GM23248 (cell line): Measurements from ENCODE around the gene MACROD2. TPM values are rescaled to one million over a fixed set of nuclear protein-coding genes. Genes with fewer than 3 reads are reported as not detected.

Experiments used
- DNase-seq: peaks from one replicate; pipeline ENCODE4 v3.0.0-alpha.2; 2015
- H2AFZ ChIP-seq: fragments of 200-600 bp; sonication (generic); 2 replicates; pipeline ENCODE4 v1.6.1; 2016; ENCODE audit warnings: antibody characterized with exemption
- H3F3A ChIP-seq: fragments of 200-600 bp; sonication (generic); 2 replicates; pipeline ENCODE4 v1.6.1; 2016; ENCODE audit warnings: mild to moderate bottlenecking, antibody characterized with exemption, mixed run types; ENCODE audit not compliant: insufficient read depth
- H3K27ac ChIP-seq: fragments of 200-600 bp; sonication (generic); 2 replicates; pipeline ENCODE4 v1.5.1; 2016; ENCODE audit warnings: mild to moderate bottlenecking
- H3K27me3 ChIP-seq: fragments of 200-600 bp; sonication (generic); replicated peaks from 2 replicates; pipeline ENCODE4 v1.6.1; 2016; ENCODE audit warnings: mild to moderate bottlenecking; ENCODE audit not compliant: insufficient read depth
- H3K36me3 ChIP-seq: fragments of 200-600 bp; sonication (generic); 2 replicates; pipeline ENCODE4 v1.6.1; 2016; ENCODE audit warnings: low read depth, mild to moderate bottlenecking
- H3K4me1 ChIP-seq: fragments of 200-600 bp; sonication (generic); 2 replicates; pipeline ENCODE4 v1.6.1; 2016; ENCODE audit warnings: mild to moderate bottlenecking; ENCODE audit not compliant: insufficient read depth
- H3K4me2 ChIP-seq: fragments of 200-600 bp; sonication (generic); one replicate; pipeline ENCODE4 v1.6.1; 2016; ENCODE audit warnings: mild to moderate bottlenecking; ENCODE audit not compliant: unreplicated experiment
- H3K4me3 ChIP-seq: fragments of 200-600 bp; sonication (generic); 2 replicates; pipeline ENCODE4 v1.5.1; 2016; ENCODE audit warnings: mild to moderate bottlenecking
- H3K79me2 ChIP-seq: fragments of 200-600 bp; sonication (generic); 2 replicates; pipeline ENCODE4 v1.6.1; 2016; ENCODE audit warnings: mild to moderate bottlenecking; ENCODE audit not compliant: insufficient read depth
- H3K9ac ChIP-seq: fragments of 200-600 bp; sonication (generic); 2 replicates; pipeline ENCODE4 v1.6.1; 2016; ENCODE audit warnings: mild to moderate bottlenecking
- H3K9me2 ChIP-seq: fragments of 200-600 bp; sonication (generic); 2 replicates; pipeline ENCODE4 v1.6.1; 2016; ENCODE audit warnings: mixed run types, mild to moderate bottlenecking, moderate library complexity; ENCODE audit not compliant: insufficient read depth
- H3K9me3 ChIP-seq: fragments of 200-600 bp; sonication (generic); one replicate; pipeline ENCODE4 v1.6.1; 2017; ENCODE audit warnings: low read depth
- H4K20me1 ChIP-seq: fragments of 200-600 bp; sonication (generic); 2 replicates; pipeline ENCODE4 v1.6.0; 2016; ENCODE audit not compliant: insufficient read depth
- EZH2 ChIP-seq: fragments of 200-600 bp; sonication (generic); IDR thresholded peaks from 2 replicates; pipeline ENCODE4 v1.6.1; 2018; ENCODE audit warnings: antibody characterized with exemption, mild to moderate bottlenecking; ENCODE audit not compliant: insufficient read depth, poor library complexity, severe bottlenecking
- EZH2phosphoT487 ChIP-seq: fragments of 200-600 bp; sonication (generic); IDR thresholded peaks from 2 replicates; pipeline ENCODE4 v1.6.1; 2018; ENCODE audit warnings: antibody characterized with exemption, moderate library complexity, mild to moderate bottlenecking, low read depth; ENCODE audit not compliant: insufficient read depth
- WGBS, 2 experiments: methylation state at CpG; one replicate each; pipeline ENCODE4 v1.1.6; 2015 to 2017; ENCODE audit warnings: low lambda C conversion rate in 2 of 2, low coverage in 1 of 2; ENCODE audit errors: missing lambda C conversion rate in 2 of 2; 5-methylcytosine and 5-hydroxymethylcytosine counted together
- in situ Hi-C: fragments of 300-500 bp; cut with MboI; formaldehyde crosslinking; loops from 2 replicates; pipeline ENCODE4 v1.15.0; 2020
- polyA plus RNA-seq: library from polyadenylated mRNA; unstranded; fragments of >200 nt; fragmentation: Nextera tagmentation; extraction: Ambion mirVana; gene quantifications from 2 replicates; pipeline ENCODE4 v1.2.1, GENCODE V29; 2016
- total RNA-seq: library from RNA; depleted of rRNA; stranded (reverse); fragments of >200 nt; shearing (Covaris generic); gene quantifications from 2 replicates; pipeline ENCODE4 v1.2.3, GENCODE V29; 2014

MACROD2 gene
- total and polyA plus RNA-seq, 2 experiments from 2014 or later: 1.1 to 3.1 TPM

DNA sequence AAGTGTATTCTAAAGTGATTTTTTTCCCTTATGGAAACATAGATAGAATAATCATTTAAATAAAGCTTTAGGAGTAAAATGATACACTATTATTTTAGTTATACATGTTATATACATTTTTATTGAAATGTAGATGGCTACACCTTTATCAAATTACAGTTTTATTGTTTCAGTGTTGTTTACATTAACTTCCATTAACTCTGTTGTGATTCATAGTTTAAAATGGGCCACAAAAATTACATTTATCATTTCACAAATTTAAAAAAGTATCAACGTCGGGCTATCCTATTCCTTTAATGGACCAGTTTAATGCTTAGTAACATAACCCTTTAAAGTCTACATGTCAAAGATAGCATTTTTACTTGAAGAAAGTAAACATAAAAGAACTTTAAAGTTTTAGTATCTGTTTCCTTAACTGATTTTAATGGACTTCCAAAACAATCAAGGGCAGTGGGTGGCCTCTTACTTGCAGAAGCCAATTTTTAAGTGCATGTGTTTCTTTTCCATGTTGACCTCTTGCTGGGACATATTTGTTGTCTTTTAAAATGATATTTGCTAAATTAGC is 389.9 kb downstream of the MACROD2 start:
- no peak overlapping the region for H3K9ac ChIP-seq
- H3K4me2 ChIP-seq: no peak overlapping the region
- H3K4me3 ChIP-seq: no peak overlapping the region
- H4K20me1 ChIP-seq: no peaks in the 10 kb centered on the region
- in situ Hi-C loops: no loop called here
- H3K79me2 ChIP-seq: no peaks in the 10 kb centered on the region
- DNase-seq: no peak
- no peaks in the 10 kb centered on the region for H3F3A ChIP-seq
- no peak for TF ChIP-seq EZH2
- H3K27me3 ChIP-seq: no peaks in the 10 kb centered on the region
- H3K27ac ChIP-seq: no peak overlapping the region
- no peaks in the 10 kb centered on the region for H3K36me3 ChIP-seq
- peaks cover under 1% of the 10 kb centered on the region; the same call in 1 of the 2 replicates for H3K9me2 ChIP-seq
- 75 to 81% methylated on average over 2 of the region's 2 CpGs for WGBS, 2 experiments
- H2AFZ ChIP-seq: no peak overlapping the region
- H3K4me1 ChIP-seq: peaks cover 8% of the 10 kb centered on the region; the same call in 1 of the 2 replicates
- no peaks in the 10 kb centered on the region for H3K9me3 ChIP-seq

GRCh38 chr20:14386726-14387125 is 391.4 kb downstream of the MACROD2 start:
- Histone ChIP-seq H3K36me3 (no peaks in the 10 kb centered on the region), H3K9me3 (no peaks in the 10 kb centered on the region), H3F3A (no peaks in the 10 kb centered on the region), H2AFZ (no peak overlapping the region), H4K20me1 (no peaks in the 10 kb centered on the region), H3K4me2 (no peak overlapping the region), H3K79me2 (no peaks in the 10 kb centered on the region), H3K4me1 (peaks cover 8% of the 10 kb centered on the region; the same call in 1 of the 2 replicates), H3K27me3 (no peaks in the 10 kb centered on the region), H3K27ac (no peak overlapping the region), H3K4me3 (no peak overlapping the region), H3K9ac (no peak overlapping the region), H3K9me2 (no peaks in the 10 kb centered on the region)
- in situ Hi-C loops: no loop called here
- WGBS, 2 experiments: 87 to 88% methylated on average over 4 of the region's 4 CpGs
- TF ChIP-seq EZH2 (no peak), EZH2phosphoT487 (no peak)
- DNase-seq: no peak

DNA sequence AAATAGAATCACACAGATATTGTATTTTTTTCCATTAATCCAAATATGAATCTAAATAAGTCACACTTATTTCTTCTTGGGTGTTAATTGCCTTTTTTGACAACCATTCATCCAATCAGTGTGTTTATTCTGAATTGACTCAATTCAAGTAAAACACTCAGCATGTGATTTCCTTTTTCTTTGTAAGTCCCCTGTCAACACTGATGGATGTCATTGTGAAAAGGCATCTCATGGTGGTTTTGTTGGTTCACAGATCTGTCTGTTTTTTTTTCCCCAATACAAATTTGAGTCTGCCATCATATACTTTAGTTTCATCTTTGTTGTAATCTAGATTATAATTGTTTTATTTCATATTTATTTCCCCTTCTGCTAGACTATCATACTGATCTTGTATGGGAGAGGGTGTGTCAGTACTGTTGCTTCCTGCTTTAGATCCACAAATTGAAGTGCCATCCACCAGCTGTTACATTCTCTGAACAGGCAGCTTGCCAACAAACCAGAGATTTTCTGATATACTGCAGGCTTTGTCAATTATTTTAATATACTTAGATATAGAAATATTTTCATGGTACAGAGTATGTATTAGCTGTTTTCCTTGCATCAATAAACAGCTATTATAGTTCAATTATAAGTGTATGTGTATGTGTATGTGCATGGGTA is 406.3 kb downstream of the MACROD2 start:
- Histone ChIP-seq H3K9me3 (no peaks in the 10 kb centered on the region), H3K4me1 (peaks cover 7% of the 10 kb centered on the region), H3K4me3 (no peak overlapping the region), H3K27me3 (no peaks in the 10 kb centered on the region), H3K9me2 (no peaks in the 10 kb centered on the region), H4K20me1 (no peaks in the 10 kb centered on the region), H2AFZ (no peak overlapping the region), H3K36me3 (no peaks in the 10 kb centered on the region), H3K79me2 (no peaks in the 10 kb centered on the region), H3F3A (peaks cover 8% of the 10 kb centered on the region; the same call in 1 of the 2 replicates), H3K4me2 (no peak overlapping the region), H3K9ac (no peak overlapping the region), H3K27ac (no peak overlapping the region)
- in situ Hi-C loops: no loop called here
- TF ChIP-seq EZH2phosphoT487 (no peak), EZH2 (no peak)
- DNase-seq: no peak

DNA sequence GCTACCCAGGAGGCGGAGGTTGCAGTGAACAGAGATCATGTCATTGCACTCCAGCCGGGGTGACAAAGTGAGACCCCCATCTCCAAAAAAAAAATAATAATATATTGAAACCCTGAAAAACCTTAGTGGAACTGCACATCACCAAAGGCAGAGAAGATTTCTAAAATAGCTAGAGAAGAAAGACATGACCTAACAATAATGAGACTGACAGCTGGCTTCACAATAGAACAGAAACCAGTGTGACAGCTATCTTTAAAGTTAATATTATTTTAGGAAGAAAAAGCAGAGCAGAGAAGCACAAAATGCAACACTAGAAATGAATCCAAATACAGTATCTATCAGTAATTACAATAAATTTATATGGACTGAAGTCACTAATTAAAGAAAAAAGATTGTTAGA is 409.2 kb downstream of the MACROD2 start:
- no peak for DNase-seq
- H3K79me2 ChIP-seq: no peaks in the 10 kb centered on the region
- no peaks in the 10 kb centered on the region for H3K27me3 ChIP-seq
- H3F3A ChIP-seq: peaks cover 15% of the 10 kb centered on the region
- H3K4me2 ChIP-seq: no peak overlapping the region
- H3K4me3 ChIP-seq: no peak overlapping the region
- WGBS, 2 experiments: 92 to 98% methylated on average over 2 of the region's 2 CpGs
- no peaks in the 10 kb centered on the region for H3K9me3 ChIP-seq
- in situ Hi-C loops: no loop called here
- H3K27ac ChIP-seq: no peak overlapping the region
- peaks cover 18% of the 10 kb centered on the region for H3K4me1 ChIP-seq
- TF ChIP-seq EZH2: no peak
- no peaks in the 10 kb centered on the region for H3K9me2 ChIP-seq
- H4K20me1 ChIP-seq: no peaks in the 10 kb centered on the region
- no peaks in the 10 kb centered on the region for H3K36me3 ChIP-seq
- no peak overlapping the region for H3K9ac ChIP-seq
- no peak overlapping the region for H2AFZ ChIP-seq

GRCh38 chr20:14406495-14406894 is 411.2 kb downstream of the MACROD2 start:
- TF ChIP-seq EZH2phosphoT487 (no peak), EZH2 (no peak)
- peak; percentile 43 for DNase-seq

More at GRCh38 chr20:14406495-14406894, 411.2 kb downstream of the MACROD2 start:
- peak overlapping the region; percentile 21 for H3K4me2 ChIP-seq
- no peak overlapping the region for H3K9ac ChIP-seq
- no peaks in the 10 kb centered on the region for H3K9me3 ChIP-seq
- no peaks in the 10 kb centered on the region for H4K20me1 ChIP-seq
- in situ Hi-C loops: no loop called here
- H2AFZ ChIP-seq: no peak overlapping the region
- no peaks in the 10 kb centered on the region for H3K27me3 ChIP-seq
- no peaks in the 10 kb centered on the region for H3K79me2 ChIP-seq
- no peak overlapping the region for H3K27ac ChIP-seq
- H3K9me2 ChIP-seq: no peaks in the 10 kb centered on the region
- H3K36me3 ChIP-seq: no peaks in the 10 kb centered on the region
- H3F3A ChIP-seq: peaks cover 15% of the 10 kb centered on the region
- peak overlapping the region; percentile 40 for H3K4me3 ChIP-seq
- H3K4me1 ChIP-seq: peaks cover 18% of the 10 kb centered on the region
